ENCODE measurements around the gene PODXL.

PODXL gene

GRCh38 chr7:131557652-131558385 lies 1.4 kb upstream of the PODXL start:
- Mint-ChIP-seq H3K27ac (ENCODE audit: low read depth) (no peak overlapping the region), H3K4me3 (no peak overlapping the region), H3K36me3 (ENCODE audit: insufficient read depth) (no peaks in the 10 kb centered on the region), H3K27me3 (peaks cover 34% of the 10 kb centered on the region), H3K4me1 (peaks cover 12% of the 10 kb centered on the region), H3K9me3 (no peaks in the 10 kb centered on the region)
- no peak for ATAC-seq (replicated peaks; ENCODE audit: extremely low read depth, poor library complexity, severe bottlenecking)
- DNase-seq (ENCODE audit: low spot score in 2 of 2): no peak

GRCh38 chr7:131556909-131557651 lies 652 bp upstream of the PODXL start:
- Mint-ChIP-seq H3K4me1 (peaks cover 12% of the 10 kb centered on the region), H3K27me3 (peaks cover 41% of the 10 kb centered on the region), H3K36me3 (ENCODE audit: insufficient read depth) (no peaks in the 10 kb centered on the region), H3K4me3 (peak overlapping the region; percentile 74), H3K27ac (ENCODE audit: low read depth) (no peak overlapping the region), H3K9me3 (no peaks in the 10 kb centered on the region)
- ATAC-seq (replicated peaks; ENCODE audit: extremely low read depth, poor library complexity, severe bottlenecking): no peak
- DNase-seq (ENCODE audit: low spot score in 2 of 2): no peak

DNA sequence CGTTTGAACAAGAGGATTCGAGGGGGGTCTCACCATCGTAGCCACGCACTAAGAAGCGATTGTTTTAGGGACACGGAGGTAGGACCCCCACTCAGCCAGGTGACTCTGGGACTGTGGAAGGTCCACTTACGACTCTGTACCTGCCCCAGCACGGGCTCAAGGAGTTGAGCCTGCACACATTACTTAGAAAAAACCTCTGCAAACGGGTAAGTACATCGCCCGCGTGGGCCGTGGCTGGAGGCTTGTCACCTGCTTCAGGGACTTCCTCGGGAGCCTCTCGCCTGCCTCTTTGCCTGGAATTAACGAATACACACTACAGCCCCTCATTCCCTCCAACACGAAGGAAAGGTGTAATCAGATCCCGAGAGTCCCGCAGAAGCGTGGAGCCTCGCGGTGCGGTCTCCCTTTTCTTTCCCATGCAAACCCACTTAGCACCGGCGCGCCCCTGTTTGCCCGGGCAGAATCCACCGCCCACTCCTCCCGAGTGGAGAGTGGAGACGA lies 826 bp downstream of the PODXL start:
- no peaks in the 10 kb centered on the region for H3K9me3 Mint-ChIP-seq
- H3K27me3 Mint-ChIP-seq: peaks cover 34% of the 10 kb centered on the region
- ATAC-seq (replicated peaks; ENCODE audit: extremely low read depth, poor library complexity, severe bottlenecking): no peak
- no peaks in the 10 kb centered on the region for H3K36me3 Mint-ChIP-seq (ENCODE audit: insufficient read depth)
- peak overlapping the region; percentile 82 for H3K4me3 Mint-ChIP-seq
- DNase-seq (ENCODE audit: low spot score in 2 of 2): no peak
- peaks cover 12% of the 10 kb centered on the region for H3K4me1 Mint-ChIP-seq
- no peak overlapping the region for H3K27ac Mint-ChIP-seq (ENCODE audit: low read depth)

GRCh38 chr7:131554880-131555516 lies 1.4 kb downstream of the PODXL start:
- ATAC-seq (replicated peaks; ENCODE audit: extremely low read depth, poor library complexity, severe bottlenecking) (no peak), DNase-seq (ENCODE audit: low spot score in 2 of 2) (no peak)
- Mint-ChIP-seq H3K4me1 (peaks cover 12% of the 10 kb centered on the region), H3K4me3 (peak overlapping the region; percentile 82), H3K27ac (ENCODE audit: low read depth) (no peak overlapping the region), H3K27me3 (peaks cover 30% of the 10 kb centered on the region), H3K36me3 (ENCODE audit: insufficient read depth) (no peaks in the 10 kb centered on the region), H3K9me3 (no peaks in the 10 kb centered on the region)

GRCh38 chr7:131553931-131554330 lies 2.5 kb downstream of the PODXL start:
- H3K27me3 Mint-ChIP-seq: peaks cover 30% of the 10 kb centered on the region
- no peaks in the 10 kb centered on the region for H3K36me3 Mint-ChIP-seq (ENCODE audit: insufficient read depth)
- H3K9me3 Mint-ChIP-seq: no peaks in the 10 kb centered on the region
- no peak overlapping the region for H3K4me3 Mint-ChIP-seq
- ATAC-seq (replicated peaks; ENCODE audit: extremely low read depth, poor library complexity, severe bottlenecking): no peak
- no peak for DNase-seq (ENCODE audit: low spot score in 2 of 2)
- no peak overlapping the region for H3K27ac Mint-ChIP-seq (ENCODE audit: low read depth)
- peaks cover 12% of the 10 kb centered on the region for H3K4me1 Mint-ChIP-seq

DNA sequence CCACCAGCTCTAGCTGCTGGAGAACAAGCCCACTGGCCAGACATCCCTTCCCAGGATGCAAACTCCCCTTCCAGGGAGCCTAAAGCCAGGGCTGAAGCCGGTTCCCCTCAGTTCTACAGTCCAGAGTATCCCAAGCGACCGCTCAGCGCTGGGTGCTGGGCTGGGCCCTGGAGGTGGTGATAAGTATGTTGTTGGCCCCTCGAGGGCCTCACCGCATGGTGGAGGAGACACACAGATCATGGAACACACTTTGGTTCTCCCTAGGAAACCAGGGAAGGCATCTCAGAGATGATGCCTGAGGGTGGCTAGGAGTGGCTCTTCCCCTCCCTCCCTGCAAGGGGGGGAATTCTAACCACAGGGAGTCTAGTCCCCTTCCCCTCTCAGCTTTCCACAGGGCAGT lies 4.4 kb downstream of the PODXL start:
- H3K27me3 Mint-ChIP-seq: peaks cover 30% of the 10 kb centered on the region
- H3K36me3 Mint-ChIP-seq (ENCODE audit: insufficient read depth): peaks cover 2% of the 10 kb centered on the region
- DNase-seq (ENCODE audit: low spot score in 2 of 2): no peak
- H3K4me1 Mint-ChIP-seq: peaks cover 12% of the 10 kb centered on the region
- no peak for ATAC-seq (replicated peaks; ENCODE audit: extremely low read depth, poor library complexity, severe bottlenecking)
- H3K9me3 Mint-ChIP-seq: no peaks in the 10 kb centered on the region
- H3K27ac Mint-ChIP-seq (ENCODE audit: low read depth): no peak overlapping the region
- H3K4me3 Mint-ChIP-seq: no peak overlapping the region

DNA sequence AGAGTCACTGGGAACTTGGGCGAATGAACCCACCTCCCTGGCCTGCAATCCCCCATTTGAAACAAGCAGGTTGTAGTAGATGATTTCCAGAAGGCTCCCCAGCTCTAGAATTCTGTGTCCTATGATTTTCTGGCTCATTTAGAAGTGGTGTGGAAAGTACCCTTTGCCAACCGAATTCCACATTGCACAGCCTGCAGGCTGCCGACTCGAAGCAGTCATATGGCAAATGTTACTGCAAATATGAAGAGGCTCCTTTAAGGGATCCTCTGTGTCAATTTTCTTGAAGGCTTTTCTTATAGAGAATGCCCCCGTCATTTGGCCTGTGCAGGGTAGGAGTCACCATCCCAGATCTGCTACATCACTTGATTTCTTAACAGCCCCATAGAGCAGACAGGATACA lies 5.6 kb downstream of the PODXL start:
- H3K36me3 Mint-ChIP-seq (ENCODE audit: insufficient read depth): peaks cover 2% of the 10 kb centered on the region
- H3K4me1 Mint-ChIP-seq: peaks cover 11% of the 10 kb centered on the region
- DNase-seq (ENCODE audit: low spot score in 2 of 2) (no peak), ATAC-seq (replicated peaks; ENCODE audit: extremely low read depth, poor library complexity, severe bottlenecking) (no peak)
- H3K9me3 Mint-ChIP-seq: no peaks in the 10 kb centered on the region
- H3K27me3 Mint-ChIP-seq: peaks cover 30% of the 10 kb centered on the region
- no peak overlapping the region for H3K27ac Mint-ChIP-seq (ENCODE audit: low read depth)
- H3K4me3 Mint-ChIP-seq: no peak overlapping the region

GRCh38 chr7:131548371-131548770 lies 8.1 kb downstream of the PODXL start:
- no peak for ATAC-seq (replicated peaks; ENCODE audit: extremely low read depth, poor library complexity, severe bottlenecking)
- H3K9me3 Mint-ChIP-seq: no peaks in the 10 kb centered on the region

GRCh38 chr7:131547589-131547988 lies 8.8 kb downstream of the PODXL start:
- DNase-seq (ENCODE audit: low spot score in 2 of 2) (no peak), ATAC-seq (replicated peaks; ENCODE audit: extremely low read depth, poor library complexity, severe bottlenecking) (no peak)
- H3K36me3 Mint-ChIP-seq (ENCODE audit: insufficient read depth): peaks cover 2% of the 10 kb centered on the region
- H3K4me1 Mint-ChIP-seq: no peaks in the 10 kb centered on the region
- H3K4me3 Mint-ChIP-seq: no peak overlapping the region
- peaks cover 4% of the 10 kb centered on the region for H3K27me3 Mint-ChIP-seq
- H3K27ac Mint-ChIP-seq (ENCODE audit: low read depth): no peak overlapping the region
- no peaks in the 10 kb centered on the region for H3K9me3 Mint-ChIP-seq

More at GRCh38 chr7:131548371-131548770, 8.1 kb downstream of the PODXL start:
- Mint-ChIP-seq H3K36me3 (ENCODE audit: insufficient read depth) (peaks cover 2% of the 10 kb centered on the region), H3K4me3 (no peak overlapping the region), H3K27ac (ENCODE audit: low read depth) (no peak overlapping the region), H3K4me1 (no peaks in the 10 kb centered on the region), H3K27me3 (peaks cover 12% of the 10 kb centered on the region)
- no peak for DNase-seq (ENCODE audit: low spot score in 2 of 2)

- no peaks in the 10 kb centered on the region for H3K9me3 Mint-ChIP-seq
- ATAC-seq (replicated peaks; ENCODE audit: extremely low read depth, poor library complexity, severe bottlenecking): no peak
- H3K4me3 Mint-ChIP-seq: no peak overlapping the region
- H3K4me1 Mint-ChIP-seq: no peaks in the 10 kb centered on the region
- H3K27ac Mint-ChIP-seq (ENCODE audit: low read depth): no peak overlapping the region
- DNase-seq (ENCODE audit: low spot score in 2 of 2): peak in 1 of 2 donors; percentile 37
- H3K27me3 Mint-ChIP-seq: no peaks in the 10 kb centered on the region
- peaks cover 2% of the 10 kb centered on the region for H3K36me3 Mint-ChIP-seq (ENCODE audit: insufficient read depth)
Measured at GRCh38 chr7:131546583-131547141, 9.8 kb downstream of the PODXL start.

DNA sequence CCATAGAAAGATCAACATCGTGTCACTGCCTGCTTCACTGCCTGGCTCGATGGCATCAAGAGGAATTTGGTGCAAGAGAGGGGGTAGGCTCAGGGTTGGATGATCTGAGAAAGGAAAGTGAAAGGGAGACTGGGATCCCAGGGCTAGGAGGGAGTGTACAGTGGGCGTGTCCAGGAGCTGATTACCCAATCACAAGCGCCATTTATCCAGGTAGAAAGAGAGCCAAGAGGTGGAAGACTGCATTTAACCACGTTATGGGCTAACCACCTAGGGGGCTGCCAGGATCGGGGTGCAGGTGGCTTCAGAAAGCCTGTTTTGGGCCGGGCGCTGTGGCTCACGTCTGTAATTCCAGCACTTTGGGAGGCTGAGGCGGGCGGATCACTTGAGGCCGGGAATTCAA lies 10.3 kb downstream of the PODXL start:
- H3K4me3 Mint-ChIP-seq: no peak overlapping the region
- peaks cover 2% of the 10 kb centered on the region for H3K36me3 Mint-ChIP-seq (ENCODE audit: insufficient read depth)
- H3K27me3 Mint-ChIP-seq: no peaks in the 10 kb centered on the region
- DNase-seq (ENCODE audit: low spot score in 2 of 2) (no peak), ATAC-seq (replicated peaks; ENCODE audit: extremely low read depth, poor library complexity, severe bottlenecking) (no peak)
- H3K9me3 Mint-ChIP-seq: no peaks in the 10 kb centered on the region
- H3K4me1 Mint-ChIP-seq: no peaks in the 10 kb centered on the region
- no peak overlapping the region for H3K27ac Mint-ChIP-seq (ENCODE audit: low read depth)

GRCh38 chr7:131544449-131545301 lies 11.8 kb downstream of the PODXL start:
- peaks cover 11% of the 10 kb centered on the region for H3K27me3 Mint-ChIP-seq
- no peak overlapping the region for H3K4me3 Mint-ChIP-seq
- DNase-seq (ENCODE audit: low spot score in 2 of 2) (no peak), ATAC-seq (replicated peaks; ENCODE audit: extremely low read depth, poor library complexity, severe bottlenecking) (no peak)
- H3K9me3 Mint-ChIP-seq: no peaks in the 10 kb centered on the region
- H3K4me1 Mint-ChIP-seq: no peaks in the 10 kb centered on the region
- H3K27ac Mint-ChIP-seq (ENCODE audit: low read depth): no peak overlapping the region
- peaks cover 2% of the 10 kb centered on the region for H3K36me3 Mint-ChIP-seq (ENCODE audit: insufficient read depth)
